Measurements from ENCODE around the gene ATE1. TPM values are rescaled to one million over a fixed set of nuclear protein-coding genes. Genes with fewer than 3 reads are reported as not detected.
"Not testable (repeated sequence)": the region's sequence is repeated elsewhere in the genome, so short reads cannot be mapped to it uniquely, and the experiment has no call there.

The ATE1 gene
- total RNA-seq, 1 experiment from 2014 or later = 58.1 TPM

- in situ Hi-C loops (cut with HindIII; ENCODE audit: low sequenced_read_pairs) = no loop called here
These were observed 211.9 kb downstream of the ATE1 start for GRCh38 chr10:121715969-121716368.

GRCh38 chr10:121715076-121715475 lies 212.8 kb downstream of the ATE1 start:
- in situ Hi-C loops (cut with HindIII; ENCODE audit: low sequenced_read_pairs) = no loop called here
- no peak for DNase-seq (ENCODE audit: low spot score)

More at GRCh38 chr10:121715969-121716368, 211.9 kb downstream of the ATE1 start:
- DNase-seq (ENCODE audit: low spot score) = no peak

- DNase-seq (ENCODE audit: low spot score) = no peak
- in situ Hi-C loops (cut with HindIII; ENCODE audit: low sequenced_read_pairs) = no loop called here
These were observed 214.3 kb downstream of the ATE1 start for GRCh38 chr10:121713486-121713885.

- DNase-seq (ENCODE audit: low spot score) = peak; percentile 58
- in situ Hi-C loops (cut with HindIII; ENCODE audit: low sequenced_read_pairs) = no loop called here
These were observed 216.9 kb downstream of the ATE1 start for GRCh38 chr10:121710971-121711370.

GRCh38 chr10:121710207-121710606 lies 217.6 kb downstream of the ATE1 start:
- in situ Hi-C loops (cut with HindIII; ENCODE audit: low sequenced_read_pairs) = no loop called here
- DNase-seq (ENCODE audit: low spot score) = peak; percentile 76

GRCh38 chr10:121709675-121710073 lies 218.2 kb downstream of the ATE1 start:
- no peak for DNase-seq (ENCODE audit: low spot score)
- in situ Hi-C loops (cut with HindIII; ENCODE audit: low sequenced_read_pairs) = no loop called here

GRCh38 chr10:121708728-121709674 lies 218.8 kb downstream of the ATE1 start:
- peak; percentile 76 for DNase-seq (ENCODE audit: low spot score)
- in situ Hi-C loops (cut with HindIII; ENCODE audit: low sequenced_read_pairs) = no loop called here

- in situ Hi-C loops (cut with HindIII; ENCODE audit: low sequenced_read_pairs) = no loop called here
- DNase-seq (ENCODE audit: low spot score) = no peak
These were observed 225.2 kb downstream of the ATE1 start for GRCh38 chr10:121702351-121703320.

- in situ Hi-C loops (cut with HindIII; ENCODE audit: low sequenced_read_pairs) = no loop called here
- no peak for DNase-seq (ENCODE audit: low spot score)
These were observed 227.4 kb downstream of the ATE1 start for GRCh38 chr10:121700416-121700815.

- in situ Hi-C loops (cut with HindIII; ENCODE audit: low sequenced_read_pairs) = not testable (repeated sequence)
These were observed 228.1 kb downstream of the ATE1 start for GRCh38 chr10:121699703-121700102.

GRCh38 chr10:121698902-121699301 lies 228.9 kb downstream of the ATE1 start:
- in situ Hi-C loops (cut with HindIII; ENCODE audit: low sequenced_read_pairs) = no loop called here
- DNase-seq (ENCODE audit: low spot score) = peak; percentile 41

More at GRCh38 chr10:121699703-121700102, 228.1 kb downstream of the ATE1 start:
- DNase-seq (ENCODE audit: low spot score) = not testable (repeated sequence)

GRCh38 chr10:121698336-121698735 lies 229.5 kb downstream of the ATE1 start:
- peak; percentile 40 for DNase-seq (ENCODE audit: low spot score)
- in situ Hi-C loops (cut with HindIII; ENCODE audit: low sequenced_read_pairs) = no loop called here

- DNase-seq (ENCODE audit: low spot score) = peak; percentile 66
- in situ Hi-C loops (cut with HindIII; ENCODE audit: low sequenced_read_pairs) = no loop called here
These were observed 231.0 kb downstream of the ATE1 start for GRCh38 chr10:121696854-121697253.

- peak; percentile 65 for DNase-seq (ENCODE audit: low spot score)
- in situ Hi-C loops (cut with HindIII; ENCODE audit: low sequenced_read_pairs) = no loop called here
These were observed 231.9 kb downstream of the ATE1 start for GRCh38 chr10:121695731-121696464.

GRCh38 chr10:121694966-121695643 lies 232.7 kb downstream of the ATE1 start:
- in situ Hi-C loops (cut with HindIII; ENCODE audit: low sequenced_read_pairs) = no loop called here
- DNase-seq (ENCODE audit: low spot score) = peak; percentile 28

- in situ Hi-C loops (cut with HindIII; ENCODE audit: low sequenced_read_pairs) = no loop called here
- no peak for DNase-seq (ENCODE audit: low spot score)
These were observed 233.4 kb downstream of the ATE1 start for GRCh38 chr10:121694327-121694965.

GRCh38 chr10:121692626-121693025 lies 235.2 kb downstream of the ATE1 start:
- in situ Hi-C loops (cut with HindIII; ENCODE audit: low sequenced_read_pairs) = no loop called here
- DNase-seq (ENCODE audit: low spot score) = peak; percentile 65

GRCh38 chr10:121690970-121691369 lies 236.9 kb downstream of the ATE1 start:
- in situ Hi-C loops (cut with HindIII; ENCODE audit: low sequenced_read_pairs) = no loop called here
- DNase-seq (ENCODE audit: low spot score) = no peak

Measured in G401 (cell line).